ENCODE data around the gene SPATA2.
A peak's percentile ranks its signal among the peaks of the same experiment; 100 is the strongest.

The SPATA2 gene

DNA sequence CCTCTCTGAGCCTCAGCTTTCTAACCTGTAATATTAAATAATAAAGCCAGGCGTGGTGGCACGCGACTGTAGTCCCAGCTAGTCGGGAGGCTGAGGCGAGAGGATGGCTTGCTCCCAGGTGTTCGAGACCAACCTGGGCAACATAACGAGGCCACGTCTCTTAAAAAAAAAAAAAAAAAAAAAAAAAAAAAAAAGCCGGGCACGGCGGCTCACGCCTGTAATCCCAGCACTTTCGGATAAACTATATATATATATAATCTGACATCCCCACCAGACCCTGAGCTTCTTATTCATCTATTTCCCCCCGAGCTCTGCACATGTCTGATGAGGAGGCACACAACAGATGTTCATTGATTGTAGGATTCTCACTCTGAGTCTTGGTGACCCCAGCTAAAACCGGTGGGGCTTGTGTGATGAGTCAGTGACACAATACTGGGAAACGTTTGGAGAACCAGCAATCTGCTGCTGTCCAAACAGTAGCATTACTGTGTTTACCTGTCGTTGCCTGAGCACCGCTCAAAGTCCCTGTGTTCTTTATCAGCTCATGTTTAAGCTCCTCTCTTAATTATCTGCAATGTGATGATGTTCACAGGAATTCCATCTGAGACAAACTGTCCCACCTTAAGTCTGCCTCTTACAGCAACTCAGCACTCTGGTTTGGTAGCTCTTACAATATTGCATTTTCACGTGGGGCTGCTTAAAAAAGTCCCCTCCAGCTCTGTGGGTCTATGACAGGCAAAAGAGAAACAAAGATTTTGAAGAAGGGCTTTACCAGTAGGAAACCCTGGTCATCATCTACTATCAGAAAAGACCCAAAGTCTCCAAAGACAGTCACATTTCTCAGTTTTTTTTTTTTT lies 1.0 kb upstream of the SPATA2 start:
- TF ChIP-seq, protein P1, sequence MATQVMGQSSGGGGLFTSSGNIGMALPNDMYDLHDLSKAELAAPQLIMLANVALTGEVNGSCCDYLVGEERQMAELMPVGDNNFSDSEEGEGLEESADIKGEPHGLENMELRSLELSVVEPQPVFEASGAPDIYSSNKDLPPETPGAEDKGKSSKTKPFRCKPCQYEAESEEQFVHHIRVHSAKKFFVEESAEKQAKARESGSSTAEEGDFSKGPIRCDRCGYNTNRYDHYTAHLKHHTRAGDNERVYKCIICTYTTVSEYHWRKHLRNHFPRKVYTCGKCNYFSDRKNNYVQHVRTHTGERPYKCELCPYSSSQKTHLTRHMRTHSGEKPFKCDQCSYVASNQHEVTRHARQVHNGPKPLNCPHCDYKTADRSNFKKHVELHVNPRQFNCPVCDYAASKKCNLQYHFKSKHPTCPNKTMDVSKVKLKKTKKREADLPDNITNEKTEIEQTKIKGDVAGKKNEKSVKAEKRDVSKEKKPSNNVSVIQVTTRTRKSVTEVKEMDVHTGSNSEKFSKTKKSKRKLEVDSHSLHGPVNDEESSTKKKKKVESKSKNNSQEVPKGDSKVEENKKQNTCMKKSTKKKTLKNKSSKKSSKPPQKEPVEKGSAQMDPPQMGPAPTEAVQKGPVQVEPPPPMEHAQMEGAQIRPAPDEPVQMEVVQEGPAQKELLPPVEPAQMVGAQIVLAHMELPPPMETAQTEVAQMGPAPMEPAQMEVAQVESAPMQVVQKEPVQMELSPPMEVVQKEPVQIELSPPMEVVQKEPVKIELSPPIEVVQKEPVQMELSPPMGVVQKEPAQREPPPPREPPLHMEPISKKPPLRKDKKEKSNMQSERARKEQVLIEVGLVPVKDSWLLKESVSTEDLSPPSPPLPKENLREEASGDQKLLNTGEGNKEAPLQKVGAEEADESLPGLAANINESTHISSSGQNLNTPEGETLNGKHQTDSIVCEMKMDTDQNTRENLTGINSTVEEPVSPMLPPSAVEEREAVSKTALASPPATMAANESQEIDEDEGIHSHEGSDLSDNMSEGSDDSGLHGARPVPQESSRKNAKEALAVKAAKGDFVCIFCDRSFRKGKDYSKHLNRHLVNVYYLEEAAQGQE (IDR thresholded peaks at IDR 0.05; ENCODE audit: insufficient read depth in 1 of 2, low read depth in 2 of 2, low read length in 2 of 2), result no peak
- TF ChIP-seq POLR2AphosphoS5 (IDR thresholded peaks at IDR 0.05; ENCODE audit: low read depth, low read length) (no peak), FOXP2 (optimal IDR thresholded peaks at IDR 0.05; ENCODE audit: borderline replicate concordance, extremely low read depth, extremely low read length, insufficient read depth) (no peak), SIN3A (IDR thresholded peaks at IDR 0.05; ENCODE audit: borderline replicate concordance, insufficient read depth, low read length) (no peak), TAF1 (IDR thresholded peaks at IDR 0.05; ENCODE audit: borderline replicate concordance, insufficient read depth, low read length) (no peak)

DNA sequence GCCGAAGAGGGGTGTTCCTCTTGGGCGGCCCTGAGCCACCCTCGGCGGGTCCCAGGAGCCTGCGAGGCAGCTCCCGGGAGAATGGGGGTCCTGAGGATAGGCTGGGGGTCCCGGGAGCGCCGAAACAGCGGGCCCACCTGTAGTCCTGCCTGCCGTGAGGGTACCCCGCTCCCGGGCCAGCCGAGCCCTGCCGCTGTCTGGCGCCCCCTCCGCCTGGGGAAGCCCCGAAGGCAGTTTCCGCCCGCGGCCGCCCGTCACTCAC lies 280 bp downstream of the SPATA2 start:
- TF ChIP-seq TAF1 (IDR thresholded peaks at IDR 0.05; ENCODE audit: borderline replicate concordance, insufficient read depth, low read length) (no peak), SIN3A (IDR thresholded peaks at IDR 0.05; ENCODE audit: borderline replicate concordance, insufficient read depth, low read length) (no peak), POLR2AphosphoS5 (IDR thresholded peaks at IDR 0.05; ENCODE audit: low read depth, low read length) (no peak), FOXP2 (optimal IDR thresholded peaks at IDR 0.05; ENCODE audit: borderline replicate concordance, extremely low read depth, extremely low read length, insufficient read depth) (no peak)
- TF ChIP-seq, protein P1 (IDR thresholded peaks at IDR 0.05; ENCODE audit: insufficient read depth in 1 of 2, low read depth in 2 of 2, low read length in 2 of 2), result no peak

DNA sequence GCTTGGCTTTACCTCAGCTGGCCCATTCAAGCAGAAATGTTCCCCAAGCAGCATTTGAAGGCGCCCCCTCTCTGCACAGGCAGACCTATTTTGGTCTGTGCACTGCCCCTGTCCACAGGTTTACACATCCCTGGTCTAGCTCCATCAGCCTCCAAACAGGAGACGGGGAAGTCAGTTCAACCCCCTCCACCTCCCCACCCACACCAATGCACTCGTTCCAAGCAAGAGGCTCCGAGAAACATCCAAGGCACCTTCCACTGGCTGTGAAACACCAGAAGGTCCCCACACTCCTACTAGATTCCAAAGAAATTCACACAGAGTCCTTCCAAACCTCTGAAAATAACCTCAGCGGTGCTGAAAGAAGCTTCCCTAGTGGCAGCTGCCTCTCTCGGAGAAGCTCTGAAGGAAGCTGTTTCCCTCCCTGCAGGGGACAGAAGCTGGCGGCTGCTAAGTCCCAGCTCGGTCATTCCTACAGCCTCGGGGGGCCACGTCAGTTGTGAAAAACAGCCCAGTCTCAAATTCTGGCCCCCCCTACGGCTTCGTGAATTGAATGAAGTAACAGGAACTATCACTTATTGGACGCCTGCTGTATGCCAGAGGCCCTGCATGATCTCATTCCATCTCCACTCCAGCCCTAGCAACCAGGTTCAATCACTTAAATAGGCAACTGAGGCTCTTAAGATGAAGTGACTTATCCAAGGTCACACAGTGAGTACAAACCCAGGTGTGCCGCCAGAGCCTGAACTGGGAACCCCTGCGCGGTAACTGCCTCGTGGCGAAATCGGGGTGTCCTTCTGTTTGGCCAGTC lies 815 bp downstream of the SPATA2 start:
- TF ChIP-seq SIN3A (IDR thresholded peaks at IDR 0.05; ENCODE audit: borderline replicate concordance, insufficient read depth, low read length), result no peak
- no peak for TF ChIP-seq FOXP2 (optimal IDR thresholded peaks at IDR 0.05; ENCODE audit: borderline replicate concordance, extremely low read depth, extremely low read length, insufficient read depth)

DNA sequence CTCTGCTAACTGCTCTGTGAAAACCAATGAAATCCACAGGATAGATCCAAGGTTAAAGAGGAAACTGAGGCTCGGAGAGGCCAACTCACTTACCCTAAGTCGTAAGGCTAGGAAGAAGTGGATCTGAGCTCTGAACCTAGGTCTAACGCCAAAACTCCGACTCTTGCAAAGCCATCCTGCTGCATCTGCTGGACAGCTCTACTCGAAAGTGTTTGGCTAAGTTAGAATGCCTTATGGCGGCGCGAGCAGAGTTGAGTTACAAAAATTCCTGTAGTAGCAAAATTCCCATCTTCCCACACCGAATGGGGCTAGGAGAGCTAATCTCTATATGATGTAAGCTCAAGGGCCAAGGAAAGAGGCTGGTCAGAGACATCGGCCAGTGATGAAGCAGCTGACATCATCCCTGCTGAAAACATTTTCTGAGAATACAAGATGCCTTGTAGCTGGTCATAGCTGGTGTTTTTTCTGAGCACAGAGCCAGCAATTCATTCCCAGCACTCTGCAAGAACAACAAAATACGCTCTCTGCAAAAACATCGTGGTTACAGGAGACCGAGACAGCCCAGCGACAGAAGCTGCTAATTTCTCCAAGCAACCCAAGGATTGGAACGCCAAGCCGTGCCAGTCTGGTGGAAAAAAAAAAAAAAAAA lies 1.8 kb downstream of the SPATA2 start:
- TF ChIP-seq POLR2AphosphoS5 (IDR thresholded peaks at IDR 0.05; ENCODE audit: low read depth, low read length), result no peak
- TF ChIP-seq, protein P1 (IDR thresholded peaks at IDR 0.05; ENCODE audit: insufficient read depth in 1 of 2, low read depth in 2 of 2, low read length in 2 of 2), result peak in 1 of 2 experiments; percentile 79; a peak in 2 of 4 replicates

DNA sequence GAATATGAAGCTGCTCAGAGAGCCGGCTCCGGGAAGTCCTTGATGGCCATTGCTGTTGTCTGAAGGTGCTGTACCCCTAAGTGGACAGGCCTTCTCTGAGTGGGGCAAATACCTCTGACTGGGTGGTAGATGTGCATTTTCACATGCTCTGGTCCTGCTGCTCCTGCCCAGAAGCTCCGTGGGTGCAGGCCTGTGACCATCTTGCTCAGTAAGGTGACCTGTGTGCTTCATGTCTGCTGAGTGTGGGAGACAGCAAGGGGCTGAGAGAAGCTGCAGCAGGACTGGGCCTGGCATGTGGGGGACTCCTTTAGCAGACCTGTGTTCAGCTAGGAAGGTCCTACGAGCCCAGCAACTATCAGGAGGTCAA lies 5.0 kb downstream of the SPATA2 start:
- TF ChIP-seq POLR2AphosphoS5 (IDR thresholded peaks at IDR 0.05; ENCODE audit: low read depth, low read length) (no peak), TAF1 (IDR thresholded peaks at IDR 0.05; ENCODE audit: borderline replicate concordance, insufficient read depth, low read length) (no peak), SIN3A (IDR thresholded peaks at IDR 0.05; ENCODE audit: borderline replicate concordance, insufficient read depth, low read length) (no peak), FOXP2 (optimal IDR thresholded peaks at IDR 0.05; ENCODE audit: borderline replicate concordance, extremely low read depth, extremely low read length, insufficient read depth) (no peak)
- TF ChIP-seq, protein P1 (IDR thresholded peaks at IDR 0.05; ENCODE audit: insufficient read depth in 1 of 2, low read depth in 2 of 2, low read length in 2 of 2), result no peak
